Measurements from ENCODE around the gene NELL2. TPM values are rescaled to one million over a fixed set of nuclear protein-coding genes. Genes with fewer than 3 reads are reported as not detected.

NELL2 gene
- polyA plus RNA-seq, 3 donors = 0.09 to 0.98 (median 0.39) TPM

- intact Hi-C loops (cut with micrococcal nuclease) = no loop called here
- Mint-ChIP-seq H3K36me3 (no peaks in the 10 kb centered on the region), H3K4me3 (no peak overlapping the region), H3K27ac (no peak overlapping the region), H3K9me3 (peaks cover 0 to 4% (median 0%) of the 10 kb centered on the region in 7 donors), H3K4me1 (no peaks in the 10 kb centered on the region), H3K27me3 (ENCODE audit: low read depth in 3 of 3) (peaks cover 0 to 2% (median 0%) of the 10 kb centered on the region in 3 donors)
- no peaks in the 10 kb centered on the region for H4K20me1 ChIP-seq (ENCODE audit: insufficient read depth, low read length)
- no peaks in the 10 kb centered on the region for H3K79me2 ChIP-seq (ENCODE audit: insufficient read depth, low read length)
- no CpG with 5 or more reads among the region's 5 CpGs for WGBS (ENCODE audit: insufficient coverage)
- no peaks in the 10 kb centered on the region for H3K27me3 ChIP-seq (ENCODE audit: control insufficient read depth in 2 of 2, insufficient read depth in 2 of 2, low read length in 2 of 2)
- no peak overlapping the region for H3K27ac ChIP-seq (ENCODE audit: low read depth in 1 of 2, low read length in 2 of 2)
- no peak for TF ChIP-seq CTCF (IDR thresholded peaks at IDR 0.05)
- H3K4me2 ChIP-seq (replicated peaks; ENCODE audit: extremely low read depth, low read length, poor library complexity, severe bottlenecking) = no peak overlapping the region
- H3K9ac ChIP-seq (ENCODE audit: insufficient read depth, low read length, poor library complexity, severe bottlenecking) = no peak overlapping the region
- no peaks in the 10 kb centered on the region for H3K4me1 ChIP-seq (ENCODE audit: control insufficient read depth in 1 of 2, insufficient read depth in 2 of 2, low read length in 2 of 2)
- no peak overlapping the region for H2AFZ ChIP-seq (ENCODE audit: insufficient read depth, low read depth, low read length, poor library complexity, severe bottlenecking)
- H3K9me3 ChIP-seq (replicated peaks in 1 of 2; ENCODE audit: control insufficient read depth in 1 of 2, insufficient read depth in 1 of 2, low read length in 2 of 2) = no peaks in the 10 kb centered on the region
- H3K36me3 ChIP-seq (replicated peaks in 1 of 2; ENCODE audit: control insufficient read depth in 1 of 2, insufficient read depth in 2 of 2, low read length in 2 of 2) = no peaks in the 10 kb centered on the region
- DNase-seq = no peak
- no peak overlapping the region for H3K4me3 ChIP-seq (replicated peaks in 1 of 3; ENCODE audit: low read depth in 2 of 3, low read length in 3 of 3)
Observed at GRCh38 chr12:44833561-44833960, 42.6 kb downstream of the NELL2 start.

GRCh38 chr12:44830566-44831055 lies 45.5 kb downstream of the NELL2 start:
- Mint-ChIP-seq H3K36me3 (no peaks in the 10 kb centered on the region), H3K4me1 (no peaks in the 10 kb centered on the region), H3K27ac (no peak overlapping the region), H3K9me3 (peaks cover 0 to 5% (median 0%) of the 10 kb centered on the region in 7 donors), H3K4me3 (no peak overlapping the region), H3K27me3 (ENCODE audit: low read depth in 3 of 3) (peaks cover 0 to 2% (median 2%) of the 10 kb centered on the region in 3 donors)
- intact Hi-C loops (cut with micrococcal nuclease) = no loop called here
- Histone ChIP-seq H4K20me1 (ENCODE audit: insufficient read depth, low read length) (no peaks in the 10 kb centered on the region), H3K36me3 (replicated peaks in 1 of 2; ENCODE audit: control insufficient read depth in 1 of 2, insufficient read depth in 2 of 2, low read length in 2 of 2) (no peaks in the 10 kb centered on the region), H3K27ac (ENCODE audit: low read depth in 1 of 2, low read length in 2 of 2) (no peak overlapping the region), H3K4me1 (ENCODE audit: control insufficient read depth in 1 of 2, insufficient read depth in 2 of 2, low read length in 2 of 2) (no peaks in the 10 kb centered on the region), H2AFZ (ENCODE audit: insufficient read depth, low read depth, low read length, poor library complexity, severe bottlenecking) (no peak overlapping the region), H3K9me3 (replicated peaks in 1 of 2; ENCODE audit: control insufficient read depth in 1 of 2, insufficient read depth in 1 of 2, low read length in 2 of 2) (no peaks in the 10 kb centered on the region), H3K4me3 (replicated peaks in 1 of 3; ENCODE audit: low read depth in 2 of 3, low read length in 3 of 3) (no peak overlapping the region), H3K27me3 (ENCODE audit: control insufficient read depth in 2 of 2, insufficient read depth in 2 of 2, low read length in 2 of 2) (no peaks in the 10 kb centered on the region), H3K79me2 (ENCODE audit: insufficient read depth, low read length) (no peaks in the 10 kb centered on the region), H3K9ac (ENCODE audit: insufficient read depth, low read length, poor library complexity, severe bottlenecking) (no peak overlapping the region), H3K4me2 (replicated peaks; ENCODE audit: extremely low read depth, low read length, poor library complexity, severe bottlenecking) (no peak overlapping the region)
- TF ChIP-seq CTCF (IDR thresholded peaks at IDR 0.05) = no peak
- DNase-seq = no peak
- 75% methylated on average over 1 of the region's 1 CpG for WGBS (ENCODE audit: insufficient coverage)

Data from CD14-positive monocyte (primary cell).